Coronary artery (tissue), 2 donors: ENCODE measurements around the gene AKAP3.

Experiments
- DNase-seq: peaks from one replicate; pipeline ENCODE4 v3.0.0-alpha.2; 2017; ENCODE audit warnings: low spot score
- H3K27ac ChIP-seq, 2 donors: fragments of 200-600 bp; sonication (generic); one replicate each; pipeline ENCODE4 v1.5.1; 2016 to 2019
- H3K4me3 ChIP-seq: fragments of 200-600 bp; sonication (generic); 2 replicates; pipeline ENCODE4 v1.5.1; 2016; ENCODE audit warnings: mild to moderate bottlenecking, moderate library complexity
- CTCF ChIP-seq: fragments of 200-600 bp; sonication (generic); IDR thresholded peaks from one replicate; pipeline ENCODE4 v1.5.1; 2019; ENCODE audit warnings: antibody characterized with exemption

Gene AKAP3

GRCh38 chr12:4604684-4605193, 44.1 kb downstream of the AKAP3 start:
- peak; percentile 91 for TF ChIP-seq CTCF
- DNase-seq: peak; percentile 81
- peak overlapping the region; percentile 67 to 73 for H3K27ac ChIP-seq
- peak overlapping the region; percentile 84 for H3K4me3 ChIP-seq

DNA sequence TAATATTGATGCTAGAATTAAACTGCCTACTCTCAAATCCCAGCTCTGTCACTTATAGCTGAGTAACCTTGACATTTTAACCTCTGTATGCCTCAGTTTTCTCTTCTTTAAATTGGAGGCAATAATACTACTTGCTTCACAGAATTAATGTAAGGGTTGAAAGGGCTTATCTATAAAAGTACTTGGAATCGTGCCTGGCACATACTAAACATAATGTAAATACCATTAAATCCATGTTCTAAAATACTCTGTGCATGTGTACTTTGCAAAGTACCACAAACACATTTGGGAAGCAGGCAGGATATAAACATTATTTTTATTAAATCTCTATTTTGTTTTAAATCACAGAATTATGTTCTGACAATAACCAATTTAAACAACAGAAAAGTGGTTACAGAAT, 44.9 kb downstream of the AKAP3 start:
- TF ChIP-seq CTCF: no peak
- no peak for DNase-seq
- H3K4me3 ChIP-seq: no peak overlapping the region

GRCh38 chr12:4603421-4603820, 45.4 kb downstream of the AKAP3 start:
- TF ChIP-seq CTCF: no peak
- Histone ChIP-seq H3K4me3 (no peak overlapping the region), H3K27ac (no peak overlapping the region)
- no peak for DNase-seq

More for the DNA sequence above, 44.9 kb downstream of the AKAP3 start:
- H3K27ac ChIP-seq: no peak overlapping the region

DNA sequence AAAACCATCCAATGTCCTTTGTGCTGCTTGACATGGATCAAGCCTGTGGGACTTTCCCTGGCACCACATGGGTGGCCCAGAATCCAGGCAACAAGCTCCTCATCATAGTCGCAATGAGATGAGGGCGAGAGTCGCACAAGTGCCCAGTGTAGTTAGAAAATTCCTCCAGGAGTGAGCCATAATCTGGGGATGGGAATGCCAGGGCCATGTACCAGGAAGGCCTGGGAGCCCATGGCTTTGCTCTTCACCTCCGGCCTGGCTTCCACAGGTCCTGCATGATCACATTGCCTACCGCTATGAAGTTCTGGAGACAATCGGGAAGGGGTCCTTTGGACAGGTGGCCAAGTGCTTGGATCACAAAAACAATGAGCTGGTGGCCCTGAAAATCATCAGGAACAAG, 53.0 kb downstream of the AKAP3 start:
- no peak for DNase-seq
- H3K27ac ChIP-seq: no peak overlapping the region
- no peak for TF ChIP-seq CTCF
- no peak overlapping the region for H3K4me3 ChIP-seq

DNA sequence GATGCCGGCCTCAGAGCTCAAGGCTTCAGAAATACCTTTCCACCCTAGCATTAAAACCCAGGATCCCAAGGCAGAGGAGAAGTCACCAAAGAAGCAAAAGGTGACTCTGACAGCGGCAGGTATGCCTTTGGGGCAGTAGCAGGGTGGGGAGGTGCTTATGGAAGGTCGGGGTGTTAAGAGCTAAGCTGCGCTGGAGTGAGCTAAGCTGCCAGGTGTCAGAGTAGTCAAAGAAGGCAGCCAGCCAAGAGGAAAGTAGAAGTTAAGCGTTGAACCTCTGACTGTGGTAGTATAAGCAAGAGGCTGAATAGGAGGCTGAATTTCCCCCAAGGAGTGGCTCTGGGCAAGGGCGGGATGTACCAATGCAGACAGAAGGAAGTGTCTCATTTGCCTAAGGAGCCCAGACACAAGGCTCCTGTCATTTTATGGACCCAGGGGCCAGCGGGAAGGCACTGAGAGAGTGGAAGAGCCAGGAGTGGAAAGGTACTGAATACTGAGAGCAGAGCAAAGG, 57.6 kb downstream of the AKAP3 start:
- Histone ChIP-seq H3K27ac (no peak overlapping the region), H3K4me3 (no peak overlapping the region)
- DNase-seq: no peak
- no peak for TF ChIP-seq CTCF

DNA sequence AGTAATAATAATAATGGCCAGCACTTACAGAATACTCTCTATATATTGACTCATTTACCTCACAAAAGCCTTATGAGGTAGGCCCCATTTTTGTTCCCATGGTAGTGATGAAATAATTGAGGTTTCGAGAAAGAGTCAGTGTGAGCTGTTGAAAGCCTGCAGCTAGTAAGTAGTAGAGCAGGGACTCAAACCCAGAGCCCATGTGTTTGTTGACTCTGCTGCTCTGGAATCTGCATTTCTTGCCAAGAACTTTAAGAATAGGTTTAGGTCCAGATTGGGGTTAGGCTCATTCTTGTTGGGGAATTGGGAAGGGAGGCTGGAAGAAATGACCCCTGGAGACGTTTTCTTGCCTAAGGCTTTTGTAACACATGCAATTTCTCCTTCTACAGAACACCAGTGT, 58.9 kb downstream of the AKAP3 start:
- no peak for TF ChIP-seq CTCF
- no peak for DNase-seq
- H3K27ac ChIP-seq: no peak overlapping the region
- H3K4me3 ChIP-seq: no peak overlapping the region

GRCh38 chr12:4588916-4589315, 59.9 kb downstream of the AKAP3 start:
- DNase-seq: no peak
- no peak overlapping the region for H3K4me3 ChIP-seq
- H3K27ac ChIP-seq: no peak overlapping the region
- no peak for TF ChIP-seq CTCF
